Measurements from ENCODE around the gene CHSY3.

CHSY3 gene

DNA sequence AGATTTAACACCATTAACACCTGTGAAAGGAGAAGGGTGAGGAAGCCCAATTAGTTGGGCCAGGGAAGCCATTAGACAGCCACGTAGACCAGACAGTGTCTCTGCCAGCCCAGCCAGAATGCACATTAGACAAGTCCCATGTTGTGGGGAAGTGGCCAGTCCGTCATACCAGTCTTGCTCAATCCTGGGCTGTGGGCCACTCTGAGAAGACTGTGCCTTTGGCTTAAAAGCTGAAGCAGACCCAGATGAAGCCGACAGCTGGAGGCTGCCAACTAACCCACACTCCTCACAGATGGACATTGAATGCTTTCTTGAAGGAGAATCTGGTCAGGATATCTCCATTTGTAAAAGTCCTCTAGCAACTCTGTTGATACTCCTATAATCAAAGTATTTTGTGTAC lies 128.5 kb downstream of the CHSY3 start:
- DNase-seq: no peak

- no peak for DNase-seq
Observed at GRCh38 chr5:130034566-130035210, 130.4 kb downstream of the CHSY3 start.

DNA sequence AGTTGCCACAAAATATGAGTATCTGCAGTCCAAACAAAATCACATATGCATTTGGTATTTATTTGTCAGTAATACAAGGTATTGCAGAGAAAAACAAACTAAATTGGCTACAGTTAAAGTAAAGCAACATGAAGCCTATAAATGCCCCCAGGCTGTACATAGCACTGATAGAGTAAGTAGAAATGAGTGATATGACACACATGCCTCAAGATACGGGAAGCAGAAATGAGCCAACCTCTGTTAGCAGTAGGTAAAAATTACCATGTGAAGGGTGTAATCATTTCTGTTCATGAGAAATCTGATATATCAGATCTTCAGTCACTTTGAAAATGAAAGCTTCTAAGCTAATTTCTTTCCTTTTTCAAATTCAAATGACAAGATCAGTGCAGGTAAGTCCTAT lies 131.1 kb downstream of the CHSY3 start:
- no peak for DNase-seq

- no peak for DNase-seq
Observed at GRCh38 chr5:130037905-130038304, 133.6 kb downstream of the CHSY3 start.

- DNase-seq: no peak
Observed at GRCh38 chr5:130043834-130044233, 139.6 kb downstream of the CHSY3 start.

DNA sequence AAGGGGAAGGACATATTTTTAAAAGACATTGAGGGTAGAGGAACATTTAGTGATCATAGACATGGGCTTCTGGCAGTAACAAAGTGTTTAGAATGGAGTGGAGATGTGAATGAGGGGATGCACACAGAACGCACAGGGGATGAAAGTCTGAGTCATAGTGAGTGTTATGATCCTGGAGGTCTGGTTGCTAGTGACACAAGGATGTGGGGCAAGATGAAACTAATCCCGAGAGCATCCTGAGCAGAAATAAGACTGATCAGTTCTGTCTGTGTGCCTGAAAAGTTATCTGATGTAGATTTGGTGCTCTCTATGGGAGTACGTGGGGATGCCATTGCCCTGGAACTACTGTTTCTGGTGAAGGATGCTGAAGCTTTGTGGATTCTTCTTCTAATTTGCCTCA lies 141.1 kb downstream of the CHSY3 start:
- DNase-seq: no peak

DNA sequence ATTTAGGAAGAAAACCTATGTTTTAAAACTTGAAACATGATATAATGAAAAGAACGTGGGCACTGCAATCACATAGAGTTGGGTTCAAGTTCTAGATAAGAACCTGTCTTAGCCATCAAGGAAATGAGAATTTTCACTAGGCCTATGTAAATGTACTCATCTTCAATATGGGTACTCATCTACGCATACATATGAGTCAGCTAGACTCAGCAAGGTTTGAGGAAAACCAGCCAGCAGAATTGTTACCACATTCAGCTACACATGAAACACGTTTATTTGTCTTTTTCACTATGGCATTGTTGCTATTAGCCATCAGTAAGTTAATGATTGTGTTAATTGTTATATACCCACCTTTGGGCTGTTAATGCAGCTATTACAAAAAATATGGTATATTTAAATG lies 146.3 kb downstream of the CHSY3 start:
- no peak for DNase-seq

GRCh38 chr5:130052752-130053151 lies 148.5 kb downstream of the CHSY3 start:
- DNase-seq: no peak

GRCh38 chr5:130055572-130055971 lies 151.3 kb downstream of the CHSY3 start:
- DNase-seq: no peak

- no peak for DNase-seq
Observed at GRCh38 chr5:130061746-130062145, 157.5 kb downstream of the CHSY3 start.

DNA sequence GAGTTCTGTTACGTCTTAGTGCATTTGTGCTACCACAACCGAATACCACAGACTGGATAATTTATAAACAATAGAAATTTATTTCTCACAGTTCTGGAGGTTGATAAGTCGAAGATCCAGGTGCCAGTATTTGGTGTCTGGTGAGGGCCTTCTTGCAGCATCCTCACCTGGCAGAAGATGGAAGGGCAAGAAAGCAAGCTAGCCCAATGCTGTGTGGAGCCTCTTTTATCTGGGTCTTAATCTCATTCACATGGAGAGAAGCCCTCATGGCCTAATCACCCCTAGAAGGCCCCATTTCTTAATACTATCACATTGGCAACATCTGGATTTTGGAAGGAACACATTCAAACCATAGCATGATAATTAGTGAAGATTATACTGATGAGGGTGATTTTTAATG lies 159.3 kb downstream of the CHSY3 start:
- DNase-seq: no peak

DNA sequence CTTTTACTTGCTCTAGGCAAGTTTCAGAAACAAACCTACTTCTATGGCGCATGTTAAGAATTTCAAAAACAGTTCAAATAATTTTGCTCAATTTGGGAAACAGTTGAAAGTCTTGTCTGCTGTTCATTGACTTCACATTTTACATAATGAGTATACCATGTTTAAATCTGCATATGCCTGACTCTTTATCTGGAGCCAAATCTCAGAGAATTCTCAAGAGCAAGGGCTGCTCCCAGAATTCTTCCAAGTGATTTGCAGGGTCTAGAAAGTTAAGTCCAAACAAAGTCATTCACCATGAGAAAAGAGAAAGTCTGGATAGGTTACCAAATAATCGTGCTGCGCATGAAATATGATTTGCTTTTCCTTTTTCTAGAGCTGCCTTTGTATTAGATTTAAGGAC lies 160.2 kb downstream of the CHSY3 start:
- no peak for DNase-seq

DNA sequence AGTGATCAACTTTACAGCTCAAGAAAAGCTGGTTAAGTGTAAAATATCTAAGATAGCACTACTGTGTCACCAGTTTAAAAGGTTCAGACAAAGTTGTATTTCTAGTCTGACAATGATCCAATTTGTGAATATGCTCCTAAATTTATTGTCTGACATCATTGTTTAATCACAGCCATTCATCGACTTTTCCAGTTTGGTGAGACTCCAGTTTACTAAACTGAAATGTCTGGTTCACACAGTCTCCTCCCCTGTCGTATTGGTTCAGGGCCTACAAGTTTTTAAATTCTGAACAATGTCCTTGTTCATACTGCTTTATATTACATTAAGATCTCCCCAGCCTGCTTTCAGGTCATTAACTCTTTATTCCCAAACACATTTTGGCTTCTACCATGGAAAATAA lies 161.4 kb downstream of the CHSY3 start:
- no peak for DNase-seq

GRCh38 chr5:130066644-130067043 lies 162.4 kb downstream of the CHSY3 start:
- no peak for DNase-seq

GRCh38 chr5:130067364-130067763 lies 163.1 kb downstream of the CHSY3 start:
- no peak for DNase-seq

- DNase-seq: no peak
Observed at GRCh38 chr5:130068101-130068500, 163.8 kb downstream of the CHSY3 start.

- no peak for DNase-seq
Observed at GRCh38 chr5:130068988-130069387, 164.7 kb downstream of the CHSY3 start.

DNA sequence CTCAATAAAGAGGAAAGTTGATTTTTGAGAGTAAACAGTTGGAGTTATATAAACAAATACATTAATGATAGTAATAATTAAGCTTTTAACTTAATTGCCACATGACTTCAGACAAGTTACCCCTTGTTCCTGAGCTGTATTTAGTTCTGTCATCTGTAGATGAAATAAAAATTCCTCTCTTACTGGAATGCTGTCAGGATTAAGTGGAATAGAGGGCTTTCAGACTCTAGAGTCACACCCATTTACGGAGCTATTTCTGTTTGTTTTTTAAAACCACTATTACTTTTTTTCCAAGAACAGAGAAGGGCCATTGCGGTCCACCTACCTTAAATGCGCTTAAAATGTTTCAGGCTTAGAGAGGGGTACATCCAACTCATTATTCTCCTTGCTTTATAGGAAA lies 170.6 kb downstream of the CHSY3 start:
- no peak for DNase-seq

- no peak for DNase-seq
Observed at GRCh38 chr5:130077007-130077406, 172.7 kb downstream of the CHSY3 start.

GRCh38 chr5:130078661-130079060 lies 174.4 kb downstream of the CHSY3 start:
- no peak for DNase-seq

DNA sequence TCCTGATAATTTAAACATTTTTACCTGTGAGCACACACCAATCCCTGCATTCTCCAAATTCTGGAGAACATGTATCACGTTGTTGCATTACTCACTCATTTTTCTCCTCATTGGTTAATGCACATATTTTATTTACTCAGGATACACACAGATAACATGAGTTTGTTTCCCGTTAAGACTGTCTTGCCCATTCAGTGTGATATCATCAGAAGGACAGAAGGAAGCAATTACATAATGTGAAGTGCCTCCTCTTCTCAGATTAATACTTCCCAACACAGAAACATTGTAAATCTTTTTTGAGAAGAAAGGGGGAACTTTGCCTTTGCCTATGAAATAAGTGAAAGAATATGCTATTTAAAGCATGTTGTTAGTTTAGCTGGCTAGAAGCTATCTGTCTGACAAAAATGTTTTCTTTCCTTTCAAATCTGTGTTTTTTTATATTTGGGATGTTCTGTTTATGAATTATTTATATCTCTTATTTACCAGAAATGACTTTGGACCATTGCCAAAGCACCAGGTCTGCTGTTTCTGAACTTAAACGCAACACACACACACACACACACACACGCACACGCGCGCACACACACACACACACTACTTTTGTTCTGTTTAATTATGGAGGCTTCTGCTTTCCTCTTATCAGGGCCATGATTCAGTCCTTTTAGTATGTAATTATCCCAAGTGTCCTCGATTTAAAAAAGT lies 186.5 kb downstream of the CHSY3 start:
- no peak for DNase-seq

- DNase-seq: no peak
Observed at GRCh38 chr5:130092991-130093390, 188.7 kb downstream of the CHSY3 start.

DNA sequence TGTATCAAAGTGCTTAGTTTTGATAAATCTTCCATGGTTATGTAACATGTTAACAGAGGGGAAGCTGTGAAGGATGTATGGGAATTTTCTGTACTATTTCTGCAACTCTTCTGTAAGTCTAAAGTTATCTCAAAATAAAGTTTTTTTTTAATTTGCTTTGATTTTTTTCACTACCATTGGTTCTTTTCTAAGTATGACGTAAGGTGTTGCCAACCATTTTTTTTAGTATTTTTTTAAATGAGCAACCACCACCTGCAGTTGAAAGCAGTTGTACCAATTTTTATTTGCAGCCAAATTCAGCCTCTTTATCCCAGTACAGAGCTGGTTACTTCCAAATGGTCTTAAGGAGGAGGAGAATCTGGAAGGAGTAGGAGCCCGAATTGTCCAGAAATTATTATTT lies 192.2 kb downstream of the CHSY3 start:
- no peak for DNase-seq

DNA sequence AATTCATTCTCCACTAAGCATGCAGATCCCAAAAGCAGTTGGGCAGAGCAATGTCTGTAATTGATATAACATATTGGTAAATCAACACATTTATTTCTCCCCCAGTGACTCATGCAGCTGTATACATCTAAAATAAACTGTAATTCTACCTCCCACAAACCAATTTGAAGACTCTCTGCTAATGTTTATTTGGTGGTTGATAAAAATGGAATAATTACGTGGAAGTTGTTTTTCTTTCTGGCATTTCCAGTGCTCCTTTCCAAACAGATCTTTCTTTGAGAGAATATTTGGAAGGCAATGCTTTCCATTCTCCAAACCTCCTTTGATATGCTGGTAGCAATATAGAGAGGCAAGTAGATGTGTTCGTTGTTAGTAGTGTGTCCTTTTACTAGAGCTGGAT lies 194.7 kb downstream of the CHSY3 start:
- no peak for DNase-seq

GRCh38 chr5:130102375-130102774 lies 198.1 kb downstream of the CHSY3 start:
- DNase-seq: no peak
